GM19035 (cell line): ENCODE measurements around the gene RBM23.

Experiments used
- ATAC-seq: cut with Tn5 transposase; IDR thresholded peaks from one replicate; pipeline ENCODE4 v1.9.1; 2021; ENCODE audit not compliant: unreplicated experiment

The RBM23 gene

DNA sequence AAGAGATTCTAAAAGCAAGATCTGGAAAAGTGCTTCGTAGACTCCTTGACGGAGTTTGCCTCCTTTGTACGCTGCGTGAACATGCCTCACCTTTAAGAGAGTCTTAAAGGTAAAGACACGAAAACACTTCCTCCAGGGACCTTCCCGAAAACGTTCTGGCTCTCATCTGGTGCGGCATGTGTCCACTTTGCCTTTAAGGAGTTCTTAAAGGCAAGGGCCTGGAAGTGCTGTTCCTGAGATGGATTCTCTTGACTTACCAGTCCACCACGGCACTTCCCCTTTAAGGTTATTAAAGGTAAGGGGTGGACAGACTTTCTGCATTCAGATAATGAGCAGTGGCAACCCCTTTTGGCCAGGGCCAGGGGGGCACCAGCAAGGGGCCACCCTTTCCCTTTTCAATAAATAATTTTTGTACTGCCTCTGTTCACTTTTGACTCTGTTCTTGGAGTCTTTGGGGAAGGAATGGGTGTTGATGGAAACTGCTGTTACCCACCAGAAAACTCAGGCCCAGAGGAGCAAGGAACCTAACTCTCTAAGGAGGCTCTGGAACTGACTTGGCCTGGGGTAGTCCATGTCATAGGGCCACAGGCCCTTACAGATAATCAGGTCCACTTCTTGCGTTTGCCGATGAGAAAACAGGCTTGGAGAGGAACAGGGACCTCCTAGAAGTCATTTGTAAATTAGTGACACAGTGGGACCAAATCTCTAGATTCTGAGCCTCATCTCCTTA is 31.5 kb downstream of the RBM23 start:
- peak; percentile 36 for ATAC-seq

DNA sequence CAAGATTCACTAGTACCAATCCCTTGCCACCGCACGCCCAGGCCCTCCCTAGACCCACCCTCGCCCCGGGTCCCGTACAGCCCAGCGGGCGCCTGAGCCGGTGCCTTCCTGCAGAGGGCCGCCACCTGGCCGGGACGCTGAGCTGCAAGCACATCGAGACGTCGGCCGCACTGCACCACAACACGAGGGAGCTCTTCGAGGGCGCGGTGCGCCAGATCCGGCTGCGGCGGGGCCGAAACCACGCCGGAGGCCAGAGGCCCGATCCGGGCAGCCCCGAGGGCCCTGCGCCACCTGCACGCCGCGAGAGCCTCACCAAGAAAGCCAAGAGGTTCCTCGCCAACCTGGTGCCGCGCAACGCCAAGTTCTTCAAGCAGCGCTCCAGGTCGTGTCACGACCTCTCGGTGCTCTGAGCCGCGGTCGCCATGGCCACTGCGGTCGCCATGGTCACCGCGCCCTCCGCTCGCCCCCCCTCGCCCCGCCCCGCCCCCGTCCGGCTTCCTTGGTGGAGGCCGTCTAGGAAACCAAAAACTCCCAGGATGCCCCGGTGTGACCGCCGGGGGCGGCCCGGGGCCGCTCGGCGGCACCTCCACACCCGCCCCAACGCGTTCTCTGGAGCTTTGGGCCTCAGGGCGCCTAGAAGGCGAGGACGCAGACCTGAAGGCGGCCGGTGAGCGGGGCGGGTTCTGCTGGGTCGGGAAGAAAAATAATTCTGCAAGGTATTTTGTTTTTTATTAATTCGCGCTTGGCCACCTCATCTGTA is 32.3 kb downstream of the RBM23 start:
- peak; percentile 56 for ATAC-seq

DNA sequence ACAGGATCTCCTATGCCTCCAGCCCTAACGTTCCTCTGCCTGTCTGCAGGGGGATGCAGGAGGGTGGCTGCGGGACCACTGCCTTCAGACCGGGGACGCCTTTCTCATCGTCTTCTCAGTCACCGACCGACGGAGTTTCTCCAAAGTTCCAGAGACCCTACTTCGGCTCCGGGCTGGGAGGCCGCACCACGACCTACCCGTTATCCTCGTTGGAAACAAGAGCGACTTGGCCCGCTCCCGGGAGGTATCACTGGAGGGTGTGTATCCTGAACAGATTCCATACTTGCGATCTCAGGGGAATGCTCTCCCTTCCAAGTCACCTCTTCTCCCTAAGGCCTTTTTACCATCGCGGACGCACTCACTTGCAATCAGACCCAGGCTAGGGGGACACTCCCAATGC is 33.0 kb downstream of the RBM23 start:
- no peak for ATAC-seq

DNA sequence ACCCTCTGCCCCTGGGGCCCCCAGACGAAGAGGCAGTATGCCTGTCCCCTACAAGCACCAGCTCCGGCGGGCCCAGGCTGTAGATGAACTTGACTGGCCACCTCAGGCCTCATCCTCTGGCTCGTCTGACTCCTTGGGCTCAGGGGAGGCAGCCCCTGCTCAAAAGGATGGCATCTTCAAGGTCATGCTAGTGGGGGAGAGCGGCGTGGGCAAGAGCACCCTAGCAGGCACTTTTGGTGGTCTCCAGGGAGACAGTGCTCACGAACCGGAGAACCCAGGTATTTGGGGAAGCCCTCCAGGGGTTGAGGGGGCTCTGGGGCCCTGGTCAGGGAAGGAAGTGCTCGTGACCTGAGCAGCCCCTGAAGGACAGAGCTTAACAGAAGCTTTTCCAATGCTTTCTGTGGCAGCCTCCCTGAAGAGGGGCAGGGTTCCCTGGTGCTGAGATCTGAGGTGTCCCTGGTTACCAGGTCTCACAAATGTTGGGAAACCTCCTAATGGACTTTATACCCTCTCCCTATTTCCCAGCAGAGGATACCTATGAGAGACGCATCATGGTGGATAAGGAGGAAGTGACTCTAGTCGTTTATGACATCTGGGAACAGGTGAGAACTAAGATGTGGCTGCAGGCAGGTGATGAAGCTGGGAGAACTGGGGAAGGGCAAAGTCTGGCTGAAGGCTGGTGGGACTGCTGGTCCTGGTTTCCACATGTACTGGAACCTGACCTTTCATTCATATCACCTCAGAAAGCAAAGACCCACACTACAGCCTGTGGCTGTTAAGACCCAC is 34.0 kb downstream of the RBM23 start:
- no peak for ATAC-seq

DNA sequence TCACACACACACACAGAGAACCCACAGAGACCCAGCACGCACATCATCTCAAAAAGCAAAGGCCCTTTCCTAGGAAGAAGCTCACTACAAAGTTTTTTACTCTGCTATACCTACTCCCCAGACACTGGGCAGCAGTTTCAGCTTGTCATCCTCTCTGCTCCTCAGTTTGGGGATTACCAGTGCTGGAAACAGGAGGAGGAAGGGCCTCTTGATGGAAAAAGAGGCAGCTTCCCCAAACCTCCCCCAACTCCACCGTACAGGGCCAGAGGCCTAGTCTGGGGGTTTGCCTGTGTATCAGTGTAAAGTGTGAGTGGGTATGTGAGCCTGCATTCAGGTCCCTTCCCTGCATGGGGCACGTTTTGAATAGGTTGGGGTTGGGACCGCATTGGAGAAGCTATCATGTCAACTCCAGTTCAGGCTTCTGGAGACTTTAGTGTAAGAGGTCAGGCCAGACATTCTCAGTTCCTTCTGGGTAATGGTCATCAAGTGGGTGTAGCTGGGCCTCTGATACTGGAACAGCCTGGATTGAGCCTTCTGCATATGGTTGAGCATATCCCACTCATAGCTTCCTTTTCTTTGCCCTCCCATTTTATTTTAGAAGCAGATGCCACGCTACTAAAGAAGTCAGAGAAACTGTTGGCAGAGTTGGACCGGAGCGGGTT is 34.7 kb downstream of the RBM23 start:
- no peak for ATAC-seq

DNA sequence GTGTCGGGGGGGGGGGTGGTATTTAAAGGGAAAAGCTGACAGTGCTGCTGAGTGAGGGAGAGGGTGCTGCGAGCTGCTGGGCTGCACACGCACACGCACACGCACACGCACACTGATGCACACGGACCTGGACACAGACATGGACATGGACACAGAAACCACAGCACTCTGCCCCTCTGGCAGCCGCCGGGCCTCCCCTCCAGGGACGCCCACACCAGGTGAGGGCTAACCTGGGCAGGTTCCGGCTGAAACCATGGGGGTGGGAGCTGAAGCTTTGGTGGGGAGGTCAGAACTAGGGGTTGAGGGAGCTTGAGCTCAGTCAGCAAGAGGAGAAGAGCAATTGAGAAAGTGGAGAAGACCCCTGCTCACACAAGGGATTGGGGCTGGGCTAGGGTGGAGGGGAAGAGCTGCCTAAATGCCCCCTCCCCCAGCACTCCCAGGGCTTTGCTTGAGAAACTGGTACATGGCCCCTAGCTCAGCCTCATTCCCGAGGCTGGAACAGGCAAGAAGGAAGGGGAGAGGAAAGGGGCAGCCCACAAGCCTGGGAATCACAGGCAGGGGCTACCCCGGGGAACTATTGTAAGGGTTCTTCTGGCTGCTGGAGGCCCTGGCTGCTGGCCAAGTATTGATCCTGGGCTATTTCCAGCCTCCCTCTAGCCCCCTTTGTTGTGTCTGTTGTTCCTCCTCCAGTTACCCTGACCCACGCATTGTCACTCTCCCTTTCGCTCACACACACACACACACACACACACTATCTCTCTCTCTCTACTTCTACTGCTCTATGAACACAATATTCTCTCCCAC is 35.6 kb downstream of the RBM23 start, which contains the start of gene REM2:
REM2 (plus strand) TSS at position 50 of the 804 bp plus-strand sequence; CDS start at position 116, 66 bp downstream.
- no peak for ATAC-seq

DNA sequence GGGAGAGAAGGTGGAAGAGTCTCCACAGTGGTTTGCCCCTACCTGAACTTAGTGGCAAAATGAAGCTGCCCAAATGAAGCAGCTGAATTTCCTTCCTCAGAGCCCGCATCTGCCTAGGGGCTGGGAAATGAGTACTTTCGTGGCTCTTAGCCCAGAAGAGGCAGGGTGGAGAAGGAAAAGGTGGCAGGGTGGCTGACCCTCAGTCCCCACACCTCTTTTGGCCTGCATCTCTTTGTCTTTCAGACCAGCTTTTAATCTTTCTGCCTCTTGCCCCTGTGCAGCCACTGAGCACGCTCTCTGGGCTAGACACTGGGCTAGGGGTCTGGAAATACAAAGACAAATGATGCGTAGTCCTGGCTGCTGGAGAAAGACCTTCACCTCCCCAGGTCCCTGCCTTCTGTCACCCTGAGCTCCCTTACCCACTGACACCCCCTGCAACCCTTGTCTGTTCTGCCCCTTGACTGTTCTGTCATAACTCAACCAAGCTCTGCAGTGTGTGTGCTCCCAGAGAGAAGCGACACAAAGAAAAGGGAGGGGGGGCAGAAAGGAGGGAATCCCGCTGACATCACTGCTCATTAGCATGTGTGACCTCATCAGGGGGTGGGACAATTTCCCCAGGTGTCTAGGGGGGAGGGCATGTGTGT is 36.3 kb downstream of the RBM23 start:
- no peak for ATAC-seq

DNA sequence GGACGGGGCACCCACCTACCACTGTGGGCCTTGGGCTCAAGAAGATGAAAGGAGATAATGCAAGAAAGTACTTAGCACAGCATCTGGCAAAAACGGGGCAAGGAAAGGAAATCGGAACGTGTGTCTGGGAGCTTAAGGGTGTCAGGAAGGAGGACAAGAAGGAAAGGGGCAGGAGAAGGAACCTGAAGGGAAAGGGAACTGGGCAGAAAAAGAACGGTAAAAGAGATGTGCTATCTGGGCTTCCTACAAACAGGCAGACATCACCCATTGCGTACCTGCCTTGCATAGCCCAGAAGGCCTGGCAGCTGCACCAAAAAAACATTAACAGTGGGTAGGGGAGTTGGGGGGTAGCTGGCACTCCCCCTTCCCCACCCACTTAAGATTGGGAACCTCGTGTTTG is 36.9 kb downstream of the RBM23 start:
- ATAC-seq: no peak

DNA sequence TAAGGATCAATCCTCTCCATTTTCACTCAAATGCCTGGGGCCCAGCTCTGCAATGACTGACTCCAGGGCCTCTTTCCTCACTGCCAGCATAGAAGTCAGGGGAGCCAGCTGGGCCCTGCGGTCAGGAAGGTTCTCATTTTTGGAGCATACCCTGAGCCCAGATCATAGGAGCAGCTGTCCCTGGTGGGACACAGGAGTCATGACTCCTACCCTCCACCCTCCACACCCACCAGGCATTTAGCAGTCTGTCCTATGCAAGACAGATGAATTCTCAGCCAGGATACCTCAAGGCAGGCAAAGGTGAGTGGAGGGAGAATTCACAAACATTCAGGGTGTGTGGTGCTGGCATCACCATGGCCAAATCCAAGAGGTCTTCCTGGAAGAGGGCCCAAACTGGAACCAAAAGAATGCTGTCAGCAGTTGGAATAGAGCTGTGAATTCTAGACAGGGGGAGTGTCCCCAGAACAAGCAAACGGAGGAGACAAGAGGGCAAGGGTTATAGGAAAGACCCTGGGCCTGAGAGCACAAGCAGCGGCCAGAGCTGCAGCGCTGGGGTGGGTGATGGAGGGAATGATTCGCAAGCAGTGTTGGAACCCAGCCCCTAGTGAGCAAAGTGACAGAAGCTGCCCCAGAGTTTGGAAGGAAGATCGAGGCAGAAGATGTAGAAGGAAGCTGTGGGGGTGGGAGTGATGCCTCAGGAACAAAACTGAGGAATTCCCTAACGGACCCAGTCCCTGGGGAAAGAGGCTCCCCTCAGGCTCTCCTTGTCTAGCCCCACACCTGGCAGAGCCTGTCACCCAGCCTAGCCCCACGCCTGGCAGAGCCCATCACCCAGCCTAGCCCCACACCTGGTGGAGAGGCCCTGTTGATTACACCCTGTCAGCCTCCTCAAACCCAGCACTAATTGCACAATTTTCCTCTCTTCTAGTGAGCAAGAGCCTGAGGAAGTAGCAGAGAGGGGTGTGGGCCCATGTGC is 40.4 kb downstream of the RBM23 start:
- ATAC-seq: no peak

DNA sequence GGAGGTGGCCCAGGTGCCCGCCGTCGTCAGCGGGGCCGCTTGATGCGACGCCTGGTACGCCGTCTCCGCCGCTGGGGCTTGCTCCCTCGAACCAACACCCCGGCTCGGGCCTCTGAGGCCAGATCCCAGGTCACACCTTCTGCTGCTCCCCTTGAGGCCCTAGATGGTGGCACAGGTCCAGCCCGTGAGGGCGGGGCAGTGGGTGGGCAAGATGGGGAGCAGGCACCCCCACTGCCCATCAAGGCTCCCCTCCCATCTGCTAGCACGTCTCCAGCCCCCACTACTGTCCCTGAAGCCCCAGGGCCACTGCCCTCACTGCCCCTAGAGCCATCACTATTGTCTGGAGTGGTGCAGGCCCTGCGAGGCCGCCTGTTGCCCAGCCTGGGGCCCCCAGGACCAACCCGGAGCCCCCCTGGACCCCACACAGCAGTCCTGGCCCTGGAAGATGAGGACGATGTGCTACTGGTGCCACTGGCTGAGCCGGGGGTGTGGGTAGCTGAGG is 41.9 kb downstream of the RBM23 start:
- no peak for ATAC-seq

DNA sequence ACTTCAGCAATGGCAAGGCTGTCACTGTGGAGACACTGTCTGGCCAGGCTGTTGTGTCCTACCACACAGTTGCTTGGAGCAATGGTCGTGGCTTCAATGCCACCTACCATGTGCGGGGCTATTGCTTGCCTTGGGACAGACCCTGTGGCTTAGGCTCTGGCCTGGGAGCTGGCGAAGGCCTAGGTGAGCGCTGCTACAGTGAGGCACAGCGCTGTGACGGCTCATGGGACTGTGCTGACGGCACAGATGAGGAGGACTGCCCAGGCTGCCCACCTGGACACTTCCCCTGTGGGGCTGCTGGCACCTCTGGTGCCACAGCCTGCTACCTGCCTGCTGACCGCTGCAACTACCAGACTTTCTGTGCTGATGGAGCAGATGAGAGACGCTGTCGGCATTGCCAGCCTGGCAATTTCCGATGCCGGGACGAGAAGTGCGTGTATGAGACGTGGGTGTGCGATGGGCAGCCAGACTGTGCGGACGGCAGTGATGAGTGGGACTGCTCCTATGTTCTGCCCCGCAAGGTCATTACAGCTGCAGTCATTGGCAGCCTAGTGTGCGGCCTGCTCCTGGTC is 43.1 kb downstream of the RBM23 start:
- no peak for ATAC-seq

DNA sequence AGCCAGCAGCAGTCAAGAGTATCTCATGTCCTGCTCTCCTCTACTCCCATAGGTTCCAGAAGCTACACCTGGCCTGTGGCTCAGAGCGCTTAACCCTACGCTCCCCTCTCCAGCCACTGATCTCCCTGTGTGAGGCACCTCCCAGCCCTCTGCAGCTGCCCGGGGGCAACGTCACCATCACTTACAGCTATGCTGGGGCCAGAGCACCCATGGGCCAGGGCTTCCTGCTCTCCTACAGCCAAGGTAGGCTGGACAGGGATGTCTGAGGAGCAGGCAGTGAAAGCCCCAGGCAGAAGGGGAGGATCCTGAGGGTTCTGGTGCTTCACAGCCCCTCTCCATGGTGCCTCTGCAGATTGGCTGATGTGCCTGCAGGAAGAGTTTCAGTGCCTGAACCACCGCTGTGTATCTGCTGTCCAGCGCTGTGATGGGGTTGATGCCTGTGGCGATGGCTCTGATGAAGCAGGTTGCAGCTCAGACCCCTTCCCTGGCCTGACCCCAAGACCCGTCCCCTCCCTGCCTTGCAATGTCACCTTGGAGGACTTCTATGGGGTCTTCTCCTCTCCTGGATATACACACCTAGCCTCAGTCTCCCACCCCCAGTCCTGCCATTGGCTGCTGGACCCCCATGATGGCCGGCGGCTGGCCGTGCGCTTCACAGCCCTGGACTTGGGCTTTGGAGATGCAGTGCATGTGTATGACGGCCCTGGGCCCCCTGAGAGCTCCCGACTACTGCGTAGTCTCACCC is 43.8 kb downstream of the RBM23 start:
- ATAC-seq: no peak

DNA sequence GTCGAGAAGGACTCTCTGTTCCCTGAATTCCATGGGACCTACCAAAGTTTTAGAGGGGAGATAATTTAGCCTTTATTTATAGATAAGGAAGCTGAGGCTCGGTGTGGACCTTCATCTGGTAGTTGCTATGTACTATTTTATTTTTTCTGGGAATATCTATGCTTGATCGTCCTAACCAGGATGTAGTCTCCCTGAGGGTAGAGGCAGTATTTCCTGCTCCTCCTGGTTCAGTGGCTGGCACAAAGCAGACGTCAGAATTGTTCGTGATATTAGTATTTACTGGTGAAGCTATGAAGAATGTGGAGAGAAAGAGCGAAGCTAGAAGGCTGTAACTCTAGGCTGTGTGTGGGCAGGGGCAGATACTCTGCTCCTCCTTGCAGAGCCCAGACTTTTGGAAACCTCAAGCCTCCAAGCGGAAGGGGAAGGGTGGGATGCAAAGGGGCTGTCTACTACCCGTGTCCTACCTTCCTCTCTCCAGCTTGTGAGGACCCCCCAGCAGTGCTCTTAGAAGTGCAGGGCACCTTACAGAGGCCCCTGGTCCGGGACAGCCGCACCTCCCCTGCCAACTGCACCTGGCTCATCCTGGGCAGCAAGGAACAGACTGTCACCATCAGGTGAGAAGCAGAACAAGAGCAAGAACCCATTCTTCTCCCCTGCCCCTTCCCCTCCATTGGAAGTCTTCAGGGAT is 46.0 kb downstream of the RBM23 start:
- ATAC-seq: no peak

DNA sequence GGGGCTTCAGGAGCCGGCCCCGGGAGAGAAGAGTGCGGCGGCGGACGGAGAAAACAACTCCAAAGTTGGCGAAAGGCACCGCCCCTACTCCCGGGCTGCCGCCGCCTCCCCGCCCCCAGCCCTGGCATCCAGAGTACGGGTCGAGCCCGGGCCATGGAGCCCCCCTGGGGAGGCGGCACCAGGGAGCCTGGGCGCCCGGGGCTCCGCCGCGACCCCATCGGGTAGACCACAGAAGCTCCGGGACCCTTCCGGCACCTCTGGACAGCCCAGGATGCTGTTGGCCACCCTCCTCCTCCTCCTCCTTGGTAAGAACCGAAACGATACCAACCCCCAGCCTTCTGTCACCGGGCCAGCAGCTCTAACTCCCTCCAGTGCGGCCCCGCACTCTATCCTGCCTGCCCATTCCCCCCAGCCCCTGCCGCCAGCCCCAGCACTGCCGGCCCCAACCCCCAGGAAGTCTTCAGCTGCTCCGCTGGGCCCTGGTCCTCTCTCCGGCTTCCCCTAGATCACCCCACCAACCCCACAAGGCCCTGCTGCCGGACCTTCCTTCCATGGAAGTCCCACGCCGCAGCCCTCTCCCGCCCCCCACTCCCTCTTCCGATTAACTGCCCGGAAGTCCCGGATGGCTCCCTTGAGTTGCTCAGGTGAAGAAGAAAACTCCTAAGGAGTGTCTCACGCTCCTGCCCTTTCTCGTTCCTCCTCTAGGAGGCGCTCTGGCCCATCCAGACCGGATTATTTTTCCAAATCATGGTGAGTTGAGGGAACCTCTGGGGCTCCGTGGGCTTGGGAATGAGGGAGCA is 46.7 kb downstream of the RBM23 start:
- ATAC-seq: peak; percentile 22

DNA sequence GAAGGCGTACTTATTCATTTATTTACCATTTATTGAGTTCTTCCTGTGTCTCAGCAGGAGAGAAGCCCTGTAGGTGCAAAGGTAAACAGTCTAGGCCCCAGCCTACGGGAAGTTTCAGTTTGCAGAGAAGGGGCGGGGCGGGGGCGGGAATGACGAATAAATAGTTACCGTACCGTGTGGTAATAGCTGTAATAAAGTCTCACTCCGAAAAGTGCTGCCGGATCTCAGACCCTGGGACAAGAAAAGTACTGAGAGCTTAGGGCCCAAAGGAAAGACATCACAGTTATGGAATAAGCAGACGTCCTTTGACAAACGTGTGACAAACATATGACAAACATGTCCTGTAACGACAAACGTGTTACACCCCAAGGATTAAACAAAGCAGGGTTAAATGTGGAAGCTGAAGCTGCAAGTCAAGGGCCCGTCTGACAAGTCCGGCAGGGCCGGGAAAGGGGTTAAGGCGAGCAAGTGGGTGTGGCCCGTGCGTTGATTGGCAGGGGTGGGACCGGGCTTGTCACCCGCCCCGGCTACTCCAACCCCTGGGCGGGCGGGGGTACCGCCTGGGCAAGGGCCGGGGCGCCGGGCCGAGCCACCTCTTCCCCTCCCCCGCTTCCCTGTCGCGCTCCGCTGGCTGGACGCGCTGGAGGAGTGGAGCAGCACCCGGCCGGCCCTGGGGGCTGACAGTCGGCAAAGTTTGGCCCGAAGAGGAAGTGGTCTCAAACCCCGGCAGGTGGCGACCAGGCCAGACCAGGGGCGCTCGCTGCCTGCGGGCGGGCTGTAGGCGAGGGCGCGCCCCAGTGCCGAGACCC is 47.5 kb downstream of the RBM23 start, which contains the start of gene LRP10:
LRP10 (plus strand) TSS at position 517 of the 809 bp plus-strand sequence. CDS start 564 bp downstream, outside the sequence.
- ATAC-seq: peak; percentile 82
